WTC11 (cell line): Measurements from ENCODE around the gene SBF2. TPM values are rescaled to one million over a fixed set of nuclear protein-coding genes. Genes with fewer than 3 reads are reported as not detected.
A peak's percentile ranks its signal among the peaks of the same experiment; 100 is the strongest.

Experiments
- ATAC-seq: fragments of 200-7000 bp; cut with Tn5 transposase; 2 replicates; pipeline ENCODE4 v1.10.0; 2021; ENCODE audit warnings: mild to moderate bottlenecking, moderate library complexity
- CTCF ChIA-PET: fragments of 300-600 bp; sonication (Branson Sonifier 250); formaldehyde crosslinking; loops from one replicate; lab custom pipeline; 2021; ENCODE audit warnings: antibody characterized with exemption; lab: Charles Lee
- POLR2A ChIA-PET: fragments of 350-600 bp; sonication (Branson Sonifier 250); formaldehyde crosslinking; loops from one replicate; lab custom pipeline; 2021; ENCODE audit warnings: antibody characterized with exemption; lab: Charles Lee
- DNase-seq: peaks from one replicate; pipeline ENCODE4 v3.0.0; 2021; ENCODE audit warnings: low spot score
- H3K27ac Mint-ChIP-seq: 2 replicates; pipeline ENCODE4 v1.8.0; 2021; ENCODE audit warnings: mixed read lengths
- H3K27me3 Mint-ChIP-seq: 2 replicates; pipeline ENCODE4 v1.8.0; 2021; ENCODE audit warnings: low read depth, mild to moderate bottlenecking, moderate library complexity, mixed read lengths
- H3K36me3 Mint-ChIP-seq: 2 replicates; pipeline ENCODE4 v1.8.0; 2021; ENCODE audit warnings: mixed read lengths
- H3K4me1 Mint-ChIP-seq: 2 replicates; pipeline ENCODE4 v1.8.0; 2022; ENCODE audit warnings: mixed read lengths
- H3K4me3 Mint-ChIP-seq: 2 replicates; pipeline ENCODE4 v1.8.0; 2021; ENCODE audit warnings: mild to moderate bottlenecking, moderate library complexity, mixed read lengths
- H3K9me3 Mint-ChIP-seq: 2 replicates; pipeline ENCODE4 v1.8.0; 2021; ENCODE audit warnings: mixed read lengths
- AFF4 ChIP-seq: sonication (generic); formaldehyde crosslinking; IDR thresholded peaks from 2 replicates; pipeline ENCODE4 v1.8.1; 2023; ENCODE audit warnings: mild to moderate bottlenecking, missing genetic modification reagents, borderline replicate concordance
- GTF2I ChIP-seq: fragments of 250-450 bp; sonication (Bioruptor Pico); conservative IDR thresholded peaks from 2 replicates; pipeline ENCODE4 v1.4.0; 2021; ENCODE audit warnings: mild to moderate bottlenecking
- PREB ChIP-seq: sonication (generic); formaldehyde crosslinking; IDR thresholded peaks from 2 replicates; pipeline ENCODE4 v1.8.1; 2022; ENCODE audit warnings: mild to moderate bottlenecking, missing genetic modification reagents, moderate library complexity, borderline replicate concordance
- PRRX2 ChIP-seq: fragments of 250-450 bp; sonication (Bioruptor Pico); IDR thresholded peaks from 2 replicates; pipeline ENCODE4 v1.8.0; 2021; ENCODE audit warnings: mild to moderate bottlenecking
- SMAD4 ChIP-seq: sonication (generic); formaldehyde crosslinking; IDR thresholded peaks from 2 replicates; pipeline ENCODE4 v1.8.0; 2022; ENCODE audit warnings: mild to moderate bottlenecking, missing genetic modification reagents
- SP1 ChIP-seq: sonication (generic); formaldehyde crosslinking; conservative IDR thresholded peaks from 2 replicates; pipeline ENCODE4 v1.8.1; 2022; ENCODE audit warnings: missing genetic modification reagents
- ZBTB43 ChIP-seq: sonication (generic); formaldehyde crosslinking; IDR thresholded peaks from 2 replicates; pipeline ENCODE4 v1.8.1; 2023; ENCODE audit warnings: mild to moderate bottlenecking, missing genetic modification reagents
- ZNF219 ChIP-seq: sonication (generic); formaldehyde crosslinking; IDR thresholded peaks from 2 replicates; pipeline ENCODE4 v1.8.0; 2023; ENCODE audit warnings: missing genetic modification reagents, mild to moderate bottlenecking, borderline replicate concordance
- ZNF396 ChIP-seq: fragments of 250-450 bp; sonication (Bioruptor Pico); IDR thresholded peaks from 2 replicates; pipeline ENCODE4 v1.8.0; 2021; ENCODE audit warnings: mild to moderate bottlenecking, moderate library complexity, borderline replicate concordance
- ZNF416 ChIP-seq: fragments of 250-450 bp; sonication (Bioruptor Pico); IDR thresholded peaks from 2 replicates; pipeline ENCODE4 v1.9.0; 2021; ENCODE audit warnings: mild to moderate bottlenecking, inconsistent platforms
- total RNA-seq: library from RNA; stranded (reverse); gene quantifications from 3 replicates; pipeline ENCODE4 v1.2.3, GENCODE V29; 2021
- TF ChIP-seq, protein P1 (sequence below): sonication (generic); formaldehyde crosslinking; IDR thresholded peaks from 2 replicates; pipeline ENCODE4 v1.8.0; 2022; ENCODE audit warnings: missing genetic modification reagents
- TF ChIP-seq, protein P2 (sequence below): sonication (generic); formaldehyde crosslinking; conservative IDR thresholded peaks from 2 replicates; pipeline ENCODE4 v1.8.1; 2023; ENCODE audit warnings: mild to moderate bottlenecking, low read depth, missing genetic modification reagents, moderate library complexity

SBF2 gene
- total RNA-seq, 1 experiment from 2014 or later, result 47.6 TPM

DNA sequence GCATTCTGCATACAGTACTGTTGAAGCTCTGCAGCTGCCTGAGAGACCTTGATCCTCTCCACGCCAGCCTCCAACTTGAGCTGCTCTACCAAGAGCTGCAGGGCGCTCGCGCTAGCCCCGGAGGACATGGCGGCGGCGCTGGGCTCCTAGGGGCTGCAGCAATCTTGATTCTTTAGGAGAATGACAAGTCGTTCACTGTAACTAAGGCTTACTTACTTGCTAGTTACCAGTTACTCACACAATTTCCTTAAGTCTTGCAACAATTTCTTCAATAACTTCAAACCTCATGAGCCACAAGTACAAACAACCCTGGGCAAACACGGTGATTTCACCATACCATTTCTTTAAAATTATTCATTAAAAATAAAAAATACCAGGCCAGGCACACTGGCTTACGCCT lies 21.9 kb downstream of the SBF2 start:
- ChIA-PET POLR2A (no interaction called here), CTCF (no interaction called here)
- Mint-ChIP-seq H3K4me1 (peaks cover 26% of the 10 kb centered on the region), H3K9me3 (no peaks in the 10 kb centered on the region), H3K36me3 (no peaks in the 10 kb centered on the region), H3K4me3 (no peak overlapping the region), H3K27ac (peak overlapping the region; percentile 66), H3K27me3 (no peaks in the 10 kb centered on the region)
- ATAC-seq, result peak; percentile 89
- no peak for TF ChIP-seq SP1
- no peak for TF ChIP-seq GTF2I
- TF ChIP-seq ZNF416, result no peak
- no peak for TF ChIP-seq SMAD4 (CRISPR knock-in tag)
- TF ChIP-seq PRRX2 (CRISPR knock-in tag), result no peak
- TF ChIP-seq ZNF219, result no peak
- TF ChIP-seq ZNF396, result no peak
- TF ChIP-seq, protein P1, sequence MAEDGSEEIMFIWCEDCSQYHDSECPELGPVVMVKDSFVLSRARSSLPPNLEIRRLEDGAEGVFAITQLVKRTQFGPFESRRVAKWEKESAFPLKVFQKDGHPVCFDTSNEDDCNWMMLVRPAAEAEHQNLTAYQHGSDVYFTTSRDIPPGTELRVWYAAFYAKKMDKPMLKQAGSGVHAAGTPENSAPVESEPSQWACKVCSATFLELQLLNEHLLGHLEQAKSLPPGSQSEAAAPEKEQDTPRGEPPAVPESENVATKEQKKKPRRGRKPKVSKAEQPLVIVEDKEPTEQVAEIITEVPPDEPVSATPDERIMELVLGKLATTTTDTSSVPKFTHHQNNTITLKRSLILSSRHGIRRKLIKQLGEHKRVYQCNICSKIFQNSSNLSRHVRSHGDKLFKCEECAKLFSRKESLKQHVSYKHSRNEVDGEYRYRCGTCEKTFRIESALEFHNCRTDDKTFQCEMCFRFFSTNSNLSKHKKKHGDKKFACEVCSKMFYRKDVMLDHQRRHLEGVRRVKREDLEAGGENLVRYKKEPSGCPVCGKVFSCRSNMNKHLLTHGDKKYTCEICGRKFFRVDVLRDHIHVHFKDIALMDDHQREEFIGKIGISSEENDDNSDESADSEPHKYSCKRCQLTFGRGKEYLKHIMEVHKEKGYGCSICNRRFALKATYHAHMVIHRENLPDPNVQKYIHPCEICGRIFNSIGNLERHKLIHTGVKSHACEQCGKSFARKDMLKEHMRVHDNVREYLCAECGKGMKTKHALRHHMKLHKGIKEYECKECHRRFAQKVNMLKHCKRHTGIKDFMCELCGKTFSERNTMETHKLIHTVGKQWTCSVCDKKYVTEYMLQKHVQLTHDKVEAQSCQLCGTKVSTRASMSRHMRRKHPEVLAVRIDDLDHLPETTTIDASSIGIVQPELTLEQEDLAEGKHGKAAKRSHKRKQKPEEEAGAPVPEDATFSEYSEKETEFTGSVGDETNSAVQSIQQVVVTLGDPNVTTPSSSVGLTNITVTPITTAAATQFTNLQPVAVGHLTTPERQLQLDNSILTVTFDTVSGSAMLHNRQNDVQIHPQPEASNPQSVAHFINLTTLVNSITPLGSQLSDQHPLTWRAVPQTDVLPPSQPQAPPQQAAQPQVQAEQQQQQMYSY (CRISPR knock-in tag), result no peak
- no peak for TF ChIP-seq PREB (CRISPR knock-in tag)
- no peak for TF ChIP-seq AFF4 (CRISPR knock-in tag)
- TF ChIP-seq, protein P2, sequence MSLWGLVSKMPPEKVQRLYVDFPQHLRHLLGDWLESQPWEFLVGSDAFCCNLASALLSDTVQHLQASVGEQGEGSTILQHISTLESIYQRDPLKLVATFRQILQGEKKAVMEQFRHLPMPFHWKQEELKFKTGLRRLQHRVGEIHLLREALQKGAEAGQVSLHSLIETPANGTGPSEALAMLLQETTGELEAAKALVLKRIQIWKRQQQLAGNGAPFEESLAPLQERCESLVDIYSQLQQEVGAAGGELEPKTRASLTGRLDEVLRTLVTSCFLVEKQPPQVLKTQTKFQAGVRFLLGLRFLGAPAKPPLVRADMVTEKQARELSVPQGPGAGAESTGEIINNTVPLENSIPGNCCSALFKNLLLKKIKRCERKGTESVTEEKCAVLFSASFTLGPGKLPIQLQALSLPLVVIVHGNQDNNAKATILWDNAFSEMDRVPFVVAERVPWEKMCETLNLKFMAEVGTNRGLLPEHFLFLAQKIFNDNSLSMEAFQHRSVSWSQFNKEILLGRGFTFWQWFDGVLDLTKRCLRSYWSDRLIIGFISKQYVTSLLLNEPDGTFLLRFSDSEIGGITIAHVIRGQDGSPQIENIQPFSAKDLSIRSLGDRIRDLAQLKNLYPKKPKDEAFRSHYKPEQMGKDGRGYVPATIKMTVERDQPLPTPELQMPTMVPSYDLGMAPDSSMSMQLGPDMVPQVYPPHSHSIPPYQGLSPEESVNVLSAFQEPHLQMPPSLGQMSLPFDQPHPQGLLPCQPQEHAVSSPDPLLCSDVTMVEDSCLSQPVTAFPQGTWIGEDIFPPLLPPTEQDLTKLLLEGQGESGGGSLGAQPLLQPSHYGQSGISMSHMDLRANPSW, result no peak
- TF ChIP-seq ZBTB43 (CRISPR knock-in tag), result no peak
- peak; percentile 29 for DNase-seq
